Esophagus squamous epithelium (tissue), 5 donors: ENCODE measurements around the gene SPC25. TPM values are rescaled to one million over a fixed set of nuclear protein-coding genes. Genes with fewer than 3 reads are reported as not detected.

Experiments
- DNase-seq: peaks from one replicate; lab custom pipeline; 2025; lab: John Stamatoyannopoulos, UW
- H3K27ac ChIP-seq, 4 donors: fragments of 200-600 bp; sonication (generic); one replicate each; pipeline ENCODE4 v1.5.1; 2016 to 2019; ENCODE audit warnings: mild to moderate bottlenecking in 1 of 4
- H3K27me3 ChIP-seq, 4 donors: fragments of 200-600 bp; sonication (generic); 1 replicate in 3 of 4; 2 replicates in 1 of 4; pipeline versions ENCODE4 v1.5.1 to v1.6.0; 2017 to 2021; ENCODE audit warnings: antibody characterized with exemption in 1 of 4
- H3K36me3 ChIP-seq, 3 donors: fragments of 200-600 bp; sonication (generic); one replicate each; pipeline ENCODE4 v1.5.1; 2016 to 2019
- H3K4me1 ChIP-seq, 3 donors: fragments of 200-600 bp; sonication (generic); one replicate each; pipeline ENCODE4 v1.5.1; 2017 to 2019
- H3K4me3 ChIP-seq, 4 donors: fragments of 200-600 bp; sonication (generic); 1 replicate in 3 of 4; 2 replicates in 1 of 4; pipeline ENCODE4 v1.5.1; 2016 to 2019; ENCODE audit warnings: mild to moderate bottlenecking in 2 of 4, moderate library complexity in 1 of 4
- H3K9me3 ChIP-seq, 3 donors: fragments of 200-600 bp; sonication (generic); one replicate each; pipeline ENCODE4 v1.5.1; 2016 to 2019
- POLR2A ChIP-seq, 4 donors: fragments of 450-650 bp; IDR thresholded peaks; one replicate each; pipeline ENCODE4 v1.6.1; 2017; ENCODE audit warnings: antibody characterized with exemption in 4 of 4, mild to moderate bottlenecking in 4 of 4, moderate library complexity in 3 of 4
- WGBS, 2 donors: methylation state at CpG; one replicate each; pipeline ENCODE4 v1.1.5; 2018; 5-methylcytosine and 5-hydroxymethylcytosine counted together
- intact Hi-C: fragments of 100-400 bp; cut with DNase I; formaldehyde crosslinking; loops from one replicate; pipeline ENCODE4 v1.15.0; 2022
- total RNA-seq, 4 donors: library from RNA; depleted of rRNA; stranded (reverse); fragments of >200 nt; gene quantifications; one replicate each; pipeline ENCODE4 v1.1.0, GENCODE V29; 2016
- TF ChIP-seq, protein P1 (sequence below), 6 experiments: fragments of 450-650 bp in 4 of 6; fragments of 200-600 bp in 2 of 6; sonication (generic) in 2 of 6; IDR thresholded peaks; one replicate each; pipeline ENCODE4 v1.5.1; 2016 to 2019; ENCODE audit warnings: antibody characterized with exemption in 6 of 6, mild to moderate bottlenecking in 4 of 6, moderate library complexity in 4 of 6
- donor health status: DM: yes; HTN: yes; CAD: no.

SPC25 gene
- total RNA-seq, 4 donors from 2014 or later, result 2.2 to 11.7 (median 4.2) TPM

DNA sequence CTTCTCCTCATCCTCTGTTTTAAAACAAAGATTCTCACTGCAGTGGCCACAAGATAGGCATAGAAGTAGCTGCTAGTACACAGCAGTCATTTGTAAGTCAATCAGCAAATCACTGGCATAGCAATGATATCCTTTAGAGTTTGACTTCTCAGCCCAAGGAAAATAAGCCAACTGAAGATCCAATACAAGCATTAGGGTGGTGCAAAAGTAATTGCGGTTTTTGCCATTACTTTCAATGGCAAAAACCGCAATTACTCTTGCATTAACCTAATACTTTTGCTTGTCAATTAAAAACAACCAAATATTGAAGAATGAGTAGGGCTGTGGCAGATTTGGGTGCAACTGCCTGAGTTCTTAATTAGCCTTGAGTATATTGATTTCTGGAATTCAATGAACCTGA lies 13.7 kb upstream of the SPC25 start:
- no peak overlapping the region for H3K27ac ChIP-seq
- no peak overlapping the region for H3K4me3 ChIP-seq
- peaks cover 0 to 12% (median 0%) of the 10 kb centered on the region in 4 donors for H3K27me3 ChIP-seq
- WGBS, 2 donors, result 93 to 95% methylated on average over 2 of the region's 2 CpGs
- no peaks in the 10 kb centered on the region for H3K9me3 ChIP-seq
- TF ChIP-seq, protein P1, sequence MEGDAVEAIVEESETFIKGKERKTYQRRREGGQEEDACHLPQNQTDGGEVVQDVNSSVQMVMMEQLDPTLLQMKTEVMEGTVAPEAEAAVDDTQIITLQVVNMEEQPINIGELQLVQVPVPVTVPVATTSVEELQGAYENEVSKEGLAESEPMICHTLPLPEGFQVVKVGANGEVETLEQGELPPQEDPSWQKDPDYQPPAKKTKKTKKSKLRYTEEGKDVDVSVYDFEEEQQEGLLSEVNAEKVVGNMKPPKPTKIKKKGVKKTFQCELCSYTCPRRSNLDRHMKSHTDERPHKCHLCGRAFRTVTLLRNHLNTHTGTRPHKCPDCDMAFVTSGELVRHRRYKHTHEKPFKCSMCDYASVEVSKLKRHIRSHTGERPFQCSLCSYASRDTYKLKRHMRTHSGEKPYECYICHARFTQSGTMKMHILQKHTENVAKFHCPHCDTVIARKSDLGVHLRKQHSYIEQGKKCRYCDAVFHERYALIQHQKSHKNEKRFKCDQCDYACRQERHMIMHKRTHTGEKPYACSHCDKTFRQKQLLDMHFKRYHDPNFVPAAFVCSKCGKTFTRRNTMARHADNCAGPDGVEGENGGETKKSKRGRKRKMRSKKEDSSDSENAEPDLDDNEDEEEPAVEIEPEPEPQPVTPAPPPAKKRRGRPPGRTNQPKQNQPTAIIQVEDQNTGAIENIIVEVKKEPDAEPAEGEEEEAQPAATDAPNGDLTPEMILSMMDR (IDR thresholded peaks at IDR 0.05), result no peak
- no peak for TF ChIP-seq POLR2A (IDR thresholded peaks at IDR 0.05)
- H3K4me1 ChIP-seq, result no peaks in the 10 kb centered on the region
- H3K36me3 ChIP-seq, result no peaks in the 10 kb centered on the region
- DNase-seq, result no peak
- intact Hi-C loops, result no loop called here

DNA sequence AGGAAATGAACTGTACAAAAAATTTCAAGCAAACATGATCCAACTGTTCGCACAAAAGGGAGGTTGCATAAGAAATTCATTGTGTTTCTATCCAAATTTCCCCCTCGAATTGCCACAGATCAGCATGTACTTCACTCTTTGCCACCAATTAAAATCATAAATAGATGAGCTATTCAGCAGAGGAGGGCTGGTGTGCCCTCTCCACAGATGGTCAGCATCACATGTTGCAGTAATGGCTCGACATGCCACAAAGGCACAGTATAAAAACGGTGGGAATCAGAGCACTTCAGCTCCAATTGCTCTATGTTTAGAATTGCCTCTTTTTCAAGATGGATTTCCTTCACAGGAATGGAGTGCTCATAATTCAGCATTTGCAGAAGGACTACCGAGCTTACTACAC lies 10.8 kb upstream of the SPC25 start, which contains the start of gene G6PC2:
G6PC2 (plus strand) TSS at position 289 of the 400 bp plus-strand sequence; CDS start at position 330, 41 bp downstream.
- Histone ChIP-seq H3K27me3 (peaks cover 0 to 6% (median 0%) of the 10 kb centered on the region in 4 donors), H3K36me3 (no peaks in the 10 kb centered on the region), H3K4me1 (no peaks in the 10 kb centered on the region), H3K4me3 (no peak within 1 kb of the TSS), H3K27ac (no peak within 1 kb of the TSS), H3K9me3 (no peaks in the 10 kb centered on the region)
- WGBS, 2 donors, result 57 to 64% methylated on average over 5 of the region's 5 CpGs
- intact Hi-C loops, result no loop called here
- no peak for TF ChIP-seq POLR2A (IDR thresholded peaks at IDR 0.05)
- TF ChIP-seq, protein P1 (IDR thresholded peaks at IDR 0.05), result no peak
- DNase-seq, result no peak

DNA sequence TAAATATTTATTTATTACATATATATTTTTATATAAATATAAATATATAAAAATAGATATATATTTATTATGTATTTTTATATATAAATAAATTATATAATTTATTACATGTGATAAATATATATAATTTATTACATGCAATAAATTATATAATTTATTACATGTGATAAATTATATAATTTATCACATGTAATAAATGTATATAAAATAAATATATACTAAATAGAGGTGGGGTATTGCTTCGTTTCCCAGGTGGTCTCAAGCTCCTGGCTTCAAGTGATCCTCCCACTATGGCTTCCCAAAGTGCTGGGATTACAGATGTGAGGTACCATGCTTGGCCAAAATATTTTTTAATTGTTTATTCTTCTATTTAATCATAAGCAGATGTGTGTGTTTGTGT lies 7.2 kb upstream of the SPC25 start:
- intact Hi-C loops, result no loop called here

DNA sequence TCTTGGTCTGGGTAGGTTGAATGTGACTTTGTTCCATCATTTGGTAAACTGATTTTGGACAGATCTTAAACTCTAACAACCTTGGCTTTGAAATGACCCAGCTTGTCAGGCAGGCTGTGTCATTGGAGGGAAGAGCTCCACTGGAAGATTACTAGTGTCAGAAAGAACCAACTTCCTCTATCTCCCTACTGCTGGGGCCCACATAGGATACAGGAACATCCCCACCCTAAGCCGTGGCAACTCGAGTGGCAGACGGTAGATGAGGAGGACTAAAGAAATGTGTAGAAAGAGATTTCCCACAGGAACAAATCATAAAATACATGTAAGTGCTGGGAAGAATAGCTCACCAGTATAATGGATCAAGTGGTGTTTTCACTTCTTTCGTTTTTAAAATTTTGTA lies 6.6 kb upstream of the SPC25 start:
- Histone ChIP-seq H3K9me3 (no peaks in the 10 kb centered on the region), H3K36me3 (no peaks in the 10 kb centered on the region), H3K27ac (no peak overlapping the region), H3K27me3 (no peaks in the 10 kb centered on the region), H3K4me1 (no peaks in the 10 kb centered on the region), H3K4me3 (no peak overlapping the region)
- TF ChIP-seq POLR2A (IDR thresholded peaks at IDR 0.05), result no peak
- TF ChIP-seq, protein P1 (IDR thresholded peaks at IDR 0.05), result no peak
- intact Hi-C loops, result no loop called here
- 50 to 52% methylated on average over 4 of the region's 4 CpGs for WGBS, 2 donors
- no peak for DNase-seq

More for the DNA sequence above, 7.2 kb upstream of the SPC25 start:
- TF ChIP-seq, protein P1 (IDR thresholded peaks at IDR 0.05), result no peak
- TF ChIP-seq POLR2A (IDR thresholded peaks at IDR 0.05), result no peak
- H3K4me3 ChIP-seq, result no peak overlapping the region
- H3K27ac ChIP-seq, result no peak overlapping the region
- DNase-seq, result no peak
- H3K9me3 ChIP-seq, result no peaks in the 10 kb centered on the region
- H3K4me1 ChIP-seq, result no peaks in the 10 kb centered on the region
- H3K36me3 ChIP-seq, result no peaks in the 10 kb centered on the region
- 45 to 59% methylated on average over 1 of the region's 1 CpG for WGBS, 2 donors
- H3K27me3 ChIP-seq, result no peaks in the 10 kb centered on the region

DNA sequence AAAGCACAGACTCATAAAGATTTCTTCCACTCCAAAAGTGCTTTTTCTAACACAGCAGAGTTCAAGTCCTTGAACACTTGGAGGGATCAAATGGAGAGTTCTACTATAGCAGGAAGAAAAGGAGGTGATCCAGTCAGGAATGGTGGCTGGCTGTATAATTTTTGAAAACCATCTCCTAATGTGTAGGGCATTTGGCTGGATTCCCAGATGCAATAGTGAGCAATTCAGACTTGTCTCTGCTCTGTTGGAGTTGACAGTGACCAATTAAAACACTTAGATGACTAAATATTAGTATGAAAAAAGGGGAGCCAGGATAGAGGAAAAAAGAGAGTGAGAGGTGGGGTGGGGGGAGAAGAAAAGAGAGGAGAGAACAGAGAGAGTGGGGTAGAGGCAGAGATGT lies 5.5 kb upstream of the SPC25 start:
- TF ChIP-seq, protein P1 (IDR thresholded peaks at IDR 0.05), result no peak
- no peak for TF ChIP-seq POLR2A (IDR thresholded peaks at IDR 0.05)
- Histone ChIP-seq H3K27ac (no peak overlapping the region), H3K9me3 (no peaks in the 10 kb centered on the region), H3K4me1 (peaks cover 0 to 1% (median 0%) of the 10 kb centered on the region in 3 donors), H3K36me3 (no peaks in the 10 kb centered on the region), H3K27me3 (no peaks in the 10 kb centered on the region), H3K4me3 (no peak overlapping the region)
- intact Hi-C loops, result no loop called here
- no peak for DNase-seq
